Skin epidermis (tissue), 12 donors: ENCODE measurements around the gene LPP.

Source experiments
- H3K27ac ChIP-seq, 21 experiments: fragments of 200-600 bp; sonication (generic) in 11 of 21; one replicate each; pipeline ENCODE4 v1.5.0; 2020; ENCODE audit warnings: mild to moderate bottlenecking in 3 of 21, inconsistent platforms in 2 of 21, moderate library complexity in 2 of 21
- H3K4me3 ChIP-seq, 7 experiments: fragments of 200-600 bp; sonication (generic) in 2 of 7; one replicate each; pipeline ENCODE4 v1.5.0; 2020; ENCODE audit warnings: inconsistent platforms in 2 of 7, mild to moderate bottlenecking in 2 of 7, moderate library complexity in 1 of 7

Gene LPP

GRCh38 chr3:188712248-188712924, 558.4 kb downstream of the LPP start:
- H3K27ac ChIP-seq: peak overlapping the region in 2 of 21 experiments; percentile 10 to 23
- no peak overlapping the region for H3K4me3 ChIP-seq

DNA sequence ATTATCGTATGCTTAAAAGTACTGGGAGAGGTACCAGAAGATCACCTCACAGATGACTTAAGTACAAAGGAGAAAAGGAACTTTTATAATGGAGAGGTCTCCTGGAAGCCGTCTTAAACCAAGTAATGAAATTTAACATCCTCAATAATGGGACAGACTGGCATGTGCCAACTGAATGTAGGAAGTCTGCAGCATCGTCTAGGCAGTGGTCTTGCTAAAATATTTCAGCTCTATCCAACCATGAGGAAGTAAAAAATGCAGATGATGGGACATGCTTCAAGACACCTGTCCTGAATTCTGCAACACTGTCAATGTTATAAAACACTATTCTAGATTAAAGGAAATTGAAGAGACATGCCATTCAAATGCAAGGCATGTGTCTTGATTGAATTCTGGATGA, 559.0 kb downstream of the LPP start:
- H3K27ac ChIP-seq: no peak overlapping the region
- no peak overlapping the region for H3K4me3 ChIP-seq

- no peak overlapping the region for H3K4me3 ChIP-seq
- H3K27ac ChIP-seq: no peak overlapping the region
Observed at GRCh38 chr3:188719545-188719944, 565.6 kb downstream of the LPP start.

DNA sequence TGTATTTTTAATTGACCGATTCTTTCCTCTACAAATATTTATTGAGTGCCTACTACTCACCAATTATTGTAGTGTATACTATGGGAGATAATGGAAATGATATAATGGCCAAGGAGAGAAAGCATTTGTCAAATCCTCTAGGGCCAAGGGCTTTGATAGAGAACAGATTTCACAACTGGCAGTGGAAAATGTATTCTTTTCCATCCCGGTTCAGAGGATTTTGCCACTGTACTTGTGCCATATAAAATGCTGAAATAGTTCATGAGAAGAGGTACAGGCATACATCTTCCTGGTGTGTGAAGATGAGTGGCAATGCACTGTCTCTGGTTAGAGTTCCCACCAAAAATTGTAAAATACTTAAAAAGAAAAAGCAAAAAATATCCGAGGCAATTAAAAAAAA, 566.3 kb downstream of the LPP start:
- H3K4me3 ChIP-seq: no peak overlapping the region
- H3K27ac ChIP-seq: no peak overlapping the region

GRCh38 chr3:188720636-188721035, 566.7 kb downstream of the LPP start:
- H3K4me3 ChIP-seq: no peak overlapping the region
- no peak overlapping the region for H3K27ac ChIP-seq

- Histone ChIP-seq H3K4me3 (no peak overlapping the region), H3K27ac (no peak overlapping the region)
Observed at GRCh38 chr3:188721312-188721711, 567.4 kb downstream of the LPP start.

- Histone ChIP-seq H3K4me3 (no peak overlapping the region), H3K27ac (no peak overlapping the region)
Observed at GRCh38 chr3:188721990-188722389, 568.0 kb downstream of the LPP start.

DNA sequence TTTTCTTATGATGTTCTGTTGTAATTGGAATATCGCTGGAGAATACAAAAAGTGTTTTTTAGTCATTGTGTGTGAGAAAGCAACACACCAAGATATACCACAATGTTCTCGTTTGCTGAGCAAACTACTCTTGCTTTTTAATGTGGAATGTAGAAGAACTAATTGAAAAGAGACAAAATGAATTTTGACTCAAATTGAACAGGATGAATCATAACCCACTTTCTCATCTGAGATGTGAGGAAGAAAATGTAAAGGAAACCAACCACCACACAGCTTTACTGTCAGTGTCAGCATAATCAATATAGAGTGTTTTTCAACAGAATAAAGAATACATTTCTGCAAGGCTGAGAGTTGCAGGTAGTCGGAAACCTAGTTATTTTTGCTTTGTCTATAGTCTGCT, 569.0 kb downstream of the LPP start:
- H3K4me3 ChIP-seq: no peak overlapping the region
- H3K27ac ChIP-seq: no peak overlapping the region

DNA sequence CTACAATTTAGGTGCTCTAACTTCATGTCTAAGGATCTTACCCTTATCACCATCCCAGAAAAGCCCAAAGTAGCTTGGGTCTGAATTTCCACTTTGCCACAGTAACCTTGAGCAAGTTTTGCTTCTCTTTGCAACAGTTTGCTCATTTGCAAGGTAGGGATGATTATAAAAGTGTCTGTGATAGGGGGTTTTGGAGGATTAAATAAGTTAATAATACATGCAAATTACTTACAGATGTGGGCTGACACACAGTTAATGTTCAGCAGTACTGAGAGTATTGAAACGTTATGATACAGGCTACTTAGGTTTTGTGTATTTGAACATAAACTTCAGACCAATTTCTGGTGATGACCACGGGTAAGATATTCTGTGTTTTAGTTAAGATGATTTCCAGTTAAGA, 573.1 kb downstream of the LPP start:
- Histone ChIP-seq H3K4me3 (no peak overlapping the region), H3K27ac (no peak overlapping the region)

DNA sequence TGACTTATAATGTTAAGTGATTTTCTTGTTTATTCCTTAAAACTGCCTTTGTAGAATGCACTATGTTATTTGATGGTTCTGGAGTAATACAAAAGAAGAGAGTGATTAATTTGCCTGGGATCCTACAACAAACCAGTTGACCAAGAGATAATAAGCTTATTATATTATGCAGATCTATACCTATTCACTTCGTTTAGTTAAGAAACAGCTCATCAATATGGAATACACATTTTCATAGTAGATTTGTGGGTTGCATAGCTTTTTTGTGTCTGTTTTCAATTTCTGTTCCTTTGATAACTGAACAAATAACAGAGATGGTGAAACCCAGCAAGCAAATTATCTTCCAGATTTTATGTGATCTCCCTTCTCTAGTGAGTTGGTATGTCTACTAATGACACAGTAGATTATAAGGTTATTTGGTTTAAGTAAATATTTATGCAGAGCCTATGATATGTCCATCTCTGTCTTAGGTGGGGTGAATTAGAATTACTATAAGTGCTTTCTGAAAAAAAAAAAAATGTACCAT, 574.5 kb downstream of the LPP start:
- Histone ChIP-seq H3K4me3 (no peak overlapping the region), H3K27ac (no peak overlapping the region)

DNA sequence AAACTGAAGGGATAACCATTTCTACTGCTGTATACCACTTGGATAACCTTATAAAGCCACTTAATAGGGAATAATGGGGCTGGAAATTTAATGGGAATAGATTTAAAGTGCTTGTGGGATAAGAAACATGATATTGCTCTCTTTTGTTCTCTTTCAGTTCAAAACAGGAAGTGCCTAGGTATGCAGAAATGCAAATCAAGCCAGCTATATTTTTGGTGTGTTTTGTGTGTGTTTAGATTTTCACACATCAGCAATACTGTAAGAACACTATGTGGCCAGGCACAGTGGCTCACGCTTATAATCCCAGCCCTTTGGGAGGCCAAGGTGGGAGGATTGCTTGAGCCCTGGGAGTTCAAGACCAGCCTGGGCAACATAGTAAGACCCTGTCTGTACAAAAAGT, 575.5 kb downstream of the LPP start:
- no peak overlapping the region for H3K27ac ChIP-seq

GRCh38 chr3:188734395-188734794, 580.4 kb downstream of the LPP start:
- H3K27ac ChIP-seq: no peak overlapping the region

More for the DNA sequence above, 575.5 kb downstream of the LPP start:
- no peak overlapping the region for H3K4me3 ChIP-seq

GRCh38 chr3:188739511-188739910, 585.6 kb downstream of the LPP start:
- no peak overlapping the region for H3K4me3 ChIP-seq
- H3K27ac ChIP-seq: no peak overlapping the region

More at GRCh38 chr3:188734395-188734794, 580.4 kb downstream of the LPP start:
- H3K4me3 ChIP-seq: no peak overlapping the region

- Histone ChIP-seq H3K27ac (no peak overlapping the region), H3K4me3 (no peak overlapping the region)
Observed at GRCh38 chr3:188740010-188740409, 586.1 kb downstream of the LPP start.

DNA sequence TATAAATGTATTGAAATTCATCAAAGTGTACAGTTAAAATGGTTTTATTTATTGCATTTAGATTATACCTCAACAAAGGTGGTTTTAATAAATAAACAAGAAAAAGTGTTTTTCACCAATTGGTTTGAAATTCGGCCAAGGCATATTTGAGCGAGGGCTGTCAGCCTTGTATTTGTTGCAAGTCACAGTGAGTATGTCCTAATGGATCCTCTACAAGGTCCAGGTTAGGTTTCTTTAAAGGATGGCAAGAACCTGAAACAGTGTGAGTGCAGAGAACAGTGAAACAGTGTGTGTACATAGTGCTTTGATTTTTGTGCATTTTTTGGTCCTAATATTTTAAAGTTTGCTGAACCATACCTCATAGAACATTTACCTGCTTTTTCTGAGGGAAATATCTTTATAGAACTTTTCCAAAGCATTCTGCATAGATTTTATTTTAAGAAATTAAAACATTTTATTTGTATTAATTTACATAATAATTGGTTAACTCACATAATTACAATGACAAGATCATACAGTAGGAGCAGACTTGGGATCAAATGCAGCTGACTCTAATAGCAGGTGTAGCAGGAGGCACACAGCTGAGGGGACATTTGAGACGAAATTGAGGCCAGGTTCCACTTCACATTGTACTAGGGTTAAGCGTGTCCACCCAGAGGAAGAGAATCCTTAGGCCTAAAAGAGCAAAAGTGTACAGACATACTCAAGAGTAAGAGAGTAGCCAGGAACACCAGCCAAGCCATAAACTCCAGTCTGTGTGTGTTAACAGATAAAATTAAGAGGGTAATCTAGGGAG, 589.0 kb downstream of the LPP start:
- H3K27ac ChIP-seq: no peak overlapping the region
- no peak overlapping the region for H3K4me3 ChIP-seq

- no peak overlapping the region for H3K27ac ChIP-seq
- no peak overlapping the region for H3K4me3 ChIP-seq
Observed at GRCh38 chr3:188744166-188744565, 590.2 kb downstream of the LPP start.

GRCh38 chr3:188745031-188745430, 591.1 kb downstream of the LPP start:
- Histone ChIP-seq H3K27ac (no peak overlapping the region), H3K4me3 (no peak overlapping the region)

- Histone ChIP-seq H3K27ac (no peak overlapping the region), H3K4me3 (no peak overlapping the region)
Observed at GRCh38 chr3:188746291-188746783, 592.4 kb downstream of the LPP start.

DNA sequence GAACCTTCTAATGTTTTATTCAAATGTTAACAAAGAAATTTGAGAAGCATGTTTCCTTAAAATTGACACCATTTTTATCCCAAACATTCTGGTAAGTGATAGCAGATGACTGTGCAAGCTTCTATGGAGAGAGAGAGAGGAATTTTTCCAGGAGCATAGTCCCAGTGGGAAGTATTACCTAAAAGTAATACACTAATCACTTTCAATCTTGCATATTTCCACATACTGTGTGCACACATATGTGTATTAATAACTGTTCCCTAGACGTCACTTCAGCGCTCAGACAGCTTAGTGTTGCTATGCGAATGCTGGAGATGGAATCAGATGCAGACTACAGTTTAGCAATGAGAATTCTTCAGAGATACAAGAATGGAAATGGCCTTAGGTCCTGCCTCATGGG, 593.5 kb downstream of the LPP start:
- H3K27ac ChIP-seq: no peak overlapping the region
- H3K4me3 ChIP-seq: no peak overlapping the region

- Histone ChIP-seq H3K4me3 (no peak overlapping the region), H3K27ac (no peak overlapping the region)
Observed at GRCh38 chr3:188749010-188749617, 595.2 kb downstream of the LPP start.

- no peak overlapping the region for H3K4me3 ChIP-seq
- H3K27ac ChIP-seq: no peak overlapping the region
Observed at GRCh38 chr3:188749830-188750229, 595.9 kb downstream of the LPP start.
